ENCODE measurements around the gene ANKS1B. TPM values are rescaled to one million over a fixed set of nuclear protein-coding genes. Genes with fewer than 3 reads are reported as not detected.

Gene ANKS1B
- total RNA-seq, 1 donor from 2014 or later: 3.6 TPM

DNA sequence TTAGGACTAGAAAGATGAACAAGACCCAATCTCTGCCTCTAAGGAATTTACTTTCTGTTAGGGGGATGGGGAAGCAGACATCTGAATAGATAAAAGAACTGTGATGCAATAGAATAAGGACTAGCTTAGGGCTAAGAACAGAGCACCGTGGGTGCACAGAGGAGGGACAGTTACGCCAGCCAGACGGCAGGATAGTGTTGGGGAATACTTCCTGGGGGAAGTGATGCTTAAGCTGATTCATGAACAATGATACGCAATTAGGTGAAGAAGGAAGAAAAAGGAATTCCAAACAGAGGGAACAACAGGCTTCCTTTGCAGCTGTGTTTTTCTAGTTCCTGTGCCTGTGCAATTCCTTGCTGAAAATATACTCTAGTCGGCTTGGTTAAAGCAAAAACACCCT lies 838.6 kb downstream of the ANKS1B start:
- no peak for ATAC-seq
- no peak for DNase-seq (ENCODE audit: low spot score)

DNA sequence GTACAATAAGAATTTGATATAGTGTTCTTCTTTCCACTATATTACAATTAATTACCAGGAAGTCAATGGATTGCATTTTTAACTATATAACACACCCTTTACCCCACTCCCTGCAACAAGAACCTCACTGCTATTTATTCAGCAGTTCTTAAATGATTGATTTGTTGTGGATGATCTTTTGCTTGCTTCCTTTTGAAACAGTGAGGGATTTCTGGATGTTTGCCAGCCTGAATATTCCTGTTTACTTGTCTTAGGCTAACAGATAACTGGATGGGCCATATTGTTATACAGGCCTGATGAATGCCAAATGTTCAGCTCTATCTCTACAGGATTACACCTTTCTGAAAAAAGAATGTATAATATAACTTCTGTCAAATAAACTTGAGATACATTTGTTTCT lies 842.1 kb downstream of the ANKS1B start:
- DNase-seq (ENCODE audit: low spot score): no peak
- ATAC-seq: no peak

DNA sequence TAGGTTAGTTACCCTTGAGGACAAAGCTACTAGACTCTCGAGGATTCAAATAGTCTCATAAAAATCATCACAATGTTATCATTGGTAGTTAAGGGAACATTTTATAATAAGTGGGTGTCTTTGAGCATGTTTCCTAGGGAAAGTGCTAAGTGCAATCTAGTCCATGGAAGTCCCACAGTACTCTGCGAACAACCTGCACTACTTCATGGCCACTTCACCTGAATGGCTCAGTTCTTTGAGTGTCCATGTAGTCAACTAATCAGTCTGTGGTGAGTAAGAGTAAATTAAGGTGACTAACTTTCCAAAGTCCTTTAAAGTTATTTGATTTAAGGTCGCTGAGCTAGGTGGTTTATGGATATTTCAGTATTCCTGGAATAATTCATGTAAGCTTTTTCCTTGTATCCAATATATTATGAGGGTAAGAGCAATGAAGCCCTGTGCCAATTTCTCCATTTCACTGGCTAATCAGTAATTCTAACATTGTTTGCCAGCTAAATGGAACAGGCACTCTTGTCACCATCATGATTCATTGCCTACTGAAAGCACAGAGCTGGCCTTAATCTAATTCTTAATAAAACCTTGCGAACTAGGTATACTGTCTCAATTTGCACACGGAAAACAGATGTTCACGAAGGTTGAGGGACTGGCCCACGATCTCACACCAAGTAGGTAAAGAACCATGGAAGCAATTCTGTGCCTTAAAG lies 844.6 kb downstream of the ANKS1B start:
- DNase-seq (ENCODE audit: low spot score) (no peak), ATAC-seq (no peak)

DNA sequence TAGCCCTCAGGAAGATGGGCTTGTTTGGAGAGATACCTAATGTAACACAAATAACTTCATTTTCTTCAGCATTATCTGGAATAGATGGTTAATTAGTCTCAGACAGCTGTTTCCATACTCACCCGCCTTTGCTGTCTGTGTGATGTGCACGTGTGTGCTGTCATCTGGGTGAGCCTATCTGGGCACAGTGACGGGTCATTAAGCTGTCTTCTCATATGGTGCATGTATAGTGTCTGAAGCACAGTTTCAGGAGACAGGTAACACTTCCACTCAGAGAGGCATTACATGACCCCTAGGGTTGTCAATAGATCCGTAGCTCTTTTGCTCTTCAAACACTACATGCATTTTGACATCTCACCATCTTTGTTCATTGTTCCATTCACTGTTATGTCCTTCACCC lies 846.3 kb downstream of the ANKS1B start:
- DNase-seq (ENCODE audit: low spot score) (no peak), ATAC-seq (no peak)

DNA sequence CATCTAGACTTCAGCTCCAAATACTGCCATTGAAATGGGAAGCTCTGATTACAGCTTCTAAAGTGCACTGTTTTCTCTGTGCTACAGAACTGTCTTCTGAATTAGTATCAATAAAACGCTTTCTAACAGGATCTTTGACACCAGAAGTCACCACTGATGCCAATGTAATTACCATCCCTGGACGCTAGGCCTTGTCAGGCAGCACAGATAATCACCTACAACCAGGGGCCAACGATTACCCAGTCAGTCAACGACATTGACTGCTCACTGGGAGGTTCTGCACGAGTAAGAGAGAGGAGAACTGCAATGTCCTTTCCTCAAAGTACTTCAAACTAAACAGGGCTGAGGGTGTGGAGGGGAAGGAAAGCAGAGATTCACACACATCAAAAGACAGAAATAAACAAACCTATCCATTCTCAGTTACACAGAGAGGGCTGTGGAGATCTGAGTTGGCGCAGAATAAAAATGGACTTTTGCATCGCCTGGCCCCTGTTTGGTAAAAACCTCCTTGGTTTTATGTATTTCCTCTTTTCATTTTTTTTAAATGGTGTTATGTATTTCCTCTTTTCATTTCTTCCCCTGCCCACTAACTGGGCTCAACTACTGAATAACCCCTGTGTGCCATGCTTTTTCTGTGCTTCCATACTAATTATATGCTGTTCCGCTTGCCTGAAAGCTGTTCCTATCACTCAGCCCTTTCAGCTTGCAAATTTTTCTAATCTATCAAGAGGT lies 847.4 kb downstream of the ANKS1B start:
- ATAC-seq (no peak), DNase-seq (ENCODE audit: low spot score) (no peak)

DNA sequence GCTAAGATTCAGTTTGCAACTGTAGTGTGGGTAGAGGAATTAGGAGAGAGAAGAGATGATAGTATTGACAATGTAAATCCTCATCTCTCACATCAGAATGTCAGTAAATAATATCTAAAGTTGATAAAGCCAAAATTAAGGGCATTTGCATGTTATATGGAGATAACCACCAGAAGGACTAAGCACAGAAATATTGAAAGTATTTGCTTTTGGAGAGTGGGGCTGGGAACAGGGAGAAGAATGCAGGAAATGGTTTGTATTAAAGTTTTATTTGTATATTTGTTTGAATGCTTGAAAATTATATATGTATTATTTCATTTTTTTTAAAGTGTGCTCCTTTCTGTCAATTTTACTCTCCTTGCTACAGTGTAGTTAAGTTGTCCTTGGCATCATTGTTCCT lies 848.2 kb downstream of the ANKS1B start:
- no peak for DNase-seq (ENCODE audit: low spot score)
- no peak for ATAC-seq

DNA sequence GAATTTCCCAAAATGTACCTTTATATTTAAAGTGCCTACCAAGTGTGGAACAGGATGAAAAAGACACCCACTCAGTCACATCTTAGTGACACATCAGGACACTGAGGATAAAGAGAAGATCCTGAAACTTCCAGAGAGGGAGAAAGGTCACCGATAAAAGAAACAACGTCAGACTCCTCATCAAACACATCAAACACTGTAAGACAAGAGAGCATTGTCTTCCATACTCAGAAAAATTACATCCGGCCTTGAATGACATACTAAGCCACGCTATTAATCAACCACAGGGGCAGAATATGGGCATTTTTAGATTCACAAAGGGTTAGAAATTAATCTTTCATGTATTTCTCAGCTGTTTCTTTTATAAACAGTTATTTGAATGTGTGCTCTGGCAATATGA lies 849.4 kb downstream of the ANKS1B start:
- DNase-seq (ENCODE audit: low spot score): no peak
- no peak for ATAC-seq

DNA sequence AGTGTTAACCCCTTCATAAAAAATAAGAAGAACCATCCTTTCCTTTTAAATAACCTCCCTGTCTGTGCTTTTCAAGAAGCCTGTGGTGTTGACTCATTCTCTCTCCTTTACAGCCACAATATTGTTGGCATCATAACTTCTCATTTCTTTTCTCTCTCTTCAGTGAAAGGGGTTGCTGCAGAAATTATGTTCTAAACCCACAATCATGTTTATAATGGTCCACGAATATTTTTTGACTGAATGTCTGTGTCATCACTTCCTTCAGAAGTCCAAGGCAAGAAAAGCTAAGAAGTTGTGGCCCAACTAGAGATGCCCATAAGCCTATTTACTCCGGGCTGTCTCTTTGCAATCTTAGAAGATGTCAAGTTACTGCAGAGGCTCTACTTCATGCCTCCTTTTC lies 851.3 kb downstream of the ANKS1B start:
- DNase-seq (ENCODE audit: low spot score) (no peak), ATAC-seq (no peak)

DNA sequence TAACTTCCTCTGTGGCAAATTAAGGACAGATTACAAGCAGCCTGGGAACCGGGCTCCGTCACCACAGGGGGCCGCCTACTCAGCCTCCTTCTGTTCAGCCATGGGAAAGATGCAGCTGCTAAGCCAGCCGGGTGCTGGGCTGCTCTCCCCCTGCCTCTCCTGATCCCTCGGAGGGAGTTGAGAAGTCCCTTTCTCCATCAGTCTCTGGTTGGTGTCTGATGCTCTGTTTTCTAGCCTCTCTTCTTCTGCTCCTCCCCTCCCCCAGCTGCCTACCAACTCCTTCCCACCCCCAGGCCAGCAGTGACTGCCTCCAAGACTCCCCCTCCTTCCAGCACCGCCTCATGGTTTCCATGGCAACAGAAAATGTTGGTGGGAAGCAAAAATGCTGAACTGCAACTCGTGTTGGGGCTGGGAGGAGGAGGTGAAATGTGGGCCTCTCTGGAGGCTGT lies 853.0 kb downstream of the ANKS1B start:
- no peak for DNase-seq (ENCODE audit: low spot score)
- peak; percentile 34 for ATAC-seq

DNA sequence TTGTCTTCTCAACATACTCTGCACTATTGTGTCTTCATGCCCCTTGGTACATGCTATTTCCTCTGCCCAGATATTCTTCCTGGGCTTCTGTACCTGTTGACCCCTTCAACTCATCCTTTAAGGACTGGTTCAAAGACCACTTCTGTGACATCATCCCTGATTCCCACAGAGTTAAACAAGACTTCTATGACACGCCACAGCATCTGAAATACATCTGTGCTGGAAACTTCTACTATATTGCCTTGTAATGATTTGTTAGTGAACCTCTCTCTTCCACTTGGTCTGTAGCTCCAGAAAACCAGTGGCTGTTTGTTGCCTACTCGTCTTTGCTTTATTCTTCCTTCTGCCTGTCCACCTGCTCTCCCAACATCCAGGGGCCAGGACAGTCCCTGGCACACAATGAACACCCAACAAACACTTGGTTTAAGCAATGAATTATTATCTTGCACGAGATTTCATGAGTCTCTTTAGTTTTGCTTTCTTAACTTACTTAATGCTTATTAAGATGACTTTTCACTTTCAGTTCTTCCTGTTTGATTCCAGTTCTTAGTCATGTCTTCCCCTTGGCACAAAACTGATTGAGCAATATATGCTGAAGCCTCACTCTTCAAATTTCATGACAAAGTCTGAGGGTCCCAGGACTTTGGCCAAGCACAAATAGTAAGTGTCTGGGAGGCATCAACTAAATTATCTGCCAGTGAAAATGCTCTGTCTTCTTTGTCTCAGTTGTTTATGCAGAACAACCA lies 853.8 kb downstream of the ANKS1B start:
- no peak for DNase-seq (ENCODE audit: low spot score)
- no peak for ATAC-seq

DNA sequence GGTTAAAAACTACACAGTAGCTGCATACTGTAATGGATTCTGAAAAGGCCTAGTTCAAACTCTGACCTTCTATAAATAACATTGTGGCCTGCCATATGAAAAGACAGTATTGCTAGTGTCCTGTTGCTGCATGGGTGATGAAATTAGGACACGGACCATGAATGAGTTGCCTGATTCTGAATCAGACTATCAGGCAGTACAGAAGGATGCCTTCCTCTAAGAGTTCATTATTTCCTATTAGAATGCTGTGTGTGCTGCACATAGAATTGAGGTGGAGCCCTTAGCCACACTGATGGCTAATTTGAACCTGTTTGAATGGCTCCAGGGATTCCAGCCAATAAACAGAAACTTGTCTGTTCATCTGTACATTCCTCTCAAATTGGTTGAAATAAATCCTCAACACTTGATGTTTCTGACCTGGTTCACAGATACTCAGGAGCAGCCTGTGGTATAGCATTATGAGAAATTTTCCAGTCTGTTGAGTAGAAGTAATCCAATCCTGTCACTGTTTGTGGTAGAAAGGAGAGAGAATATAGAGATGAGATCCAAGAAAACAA lies 856.4 kb downstream of the ANKS1B start:
- DNase-seq (ENCODE audit: low spot score) (no peak), ATAC-seq (no peak)

DNA sequence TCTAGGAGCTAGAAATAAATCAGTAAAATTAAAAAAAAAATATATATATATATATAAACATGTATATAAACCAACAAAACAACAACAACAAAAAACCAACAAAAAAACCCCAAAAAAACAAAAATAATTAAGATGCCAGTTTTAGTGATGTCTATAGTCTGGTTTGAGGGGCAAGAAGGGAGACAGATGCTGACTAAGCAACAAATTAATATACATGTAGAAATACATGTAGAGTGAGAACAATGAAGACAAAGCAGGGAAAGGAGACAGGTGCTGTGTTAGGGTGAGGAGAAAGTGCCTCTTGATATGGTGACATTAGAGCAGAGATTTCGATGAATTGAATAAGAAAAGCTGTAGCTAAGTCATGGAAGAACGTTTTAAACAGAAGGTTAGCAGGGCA lies 861.8 kb downstream of the ANKS1B start:
- ATAC-seq (no peak), DNase-seq (ENCODE audit: low spot score) (no peak)

DNA sequence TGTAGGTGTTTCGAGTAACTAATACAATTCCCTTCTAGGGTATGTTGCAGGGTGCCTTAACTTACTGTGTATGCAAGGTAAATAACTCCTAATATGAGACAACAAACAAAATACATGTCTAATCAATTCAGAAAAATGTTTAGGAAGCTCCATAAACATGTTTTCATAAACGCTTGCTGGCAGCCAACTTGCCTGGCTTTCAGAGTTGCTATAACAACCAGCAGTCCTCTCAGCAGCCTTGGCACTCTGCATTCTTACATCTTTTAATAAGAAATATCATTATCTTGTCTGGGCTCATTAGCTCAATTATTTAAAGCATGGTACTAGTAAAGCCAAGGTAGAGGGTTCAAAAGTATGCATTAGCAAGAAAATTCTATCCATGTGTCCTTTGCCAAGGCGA lies 862.2 kb downstream of the ANKS1B start:
- ATAC-seq: no peak
- no peak for DNase-seq (ENCODE audit: low spot score)

DNA sequence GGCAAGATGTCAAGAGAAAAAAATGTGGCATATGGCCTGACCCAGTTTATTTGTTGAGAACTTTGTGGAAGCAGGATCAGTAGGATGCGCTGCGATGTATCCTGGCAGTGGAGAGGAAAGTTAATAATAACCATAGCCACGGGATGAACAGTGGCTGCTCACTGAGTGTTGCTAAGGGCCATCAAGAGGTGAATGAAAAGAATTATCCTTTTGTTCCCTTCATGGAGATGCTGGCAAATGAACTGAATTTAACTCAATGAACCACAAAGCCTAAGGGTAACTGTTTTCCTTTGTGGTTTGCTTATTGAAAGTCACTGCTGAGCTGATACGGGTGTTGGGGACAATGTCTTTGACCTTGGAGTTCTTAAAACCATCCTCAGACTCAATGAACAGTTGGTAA lies 863.2 kb downstream of the ANKS1B start:
- DNase-seq (ENCODE audit: low spot score) (no peak), ATAC-seq (no peak)

DNA sequence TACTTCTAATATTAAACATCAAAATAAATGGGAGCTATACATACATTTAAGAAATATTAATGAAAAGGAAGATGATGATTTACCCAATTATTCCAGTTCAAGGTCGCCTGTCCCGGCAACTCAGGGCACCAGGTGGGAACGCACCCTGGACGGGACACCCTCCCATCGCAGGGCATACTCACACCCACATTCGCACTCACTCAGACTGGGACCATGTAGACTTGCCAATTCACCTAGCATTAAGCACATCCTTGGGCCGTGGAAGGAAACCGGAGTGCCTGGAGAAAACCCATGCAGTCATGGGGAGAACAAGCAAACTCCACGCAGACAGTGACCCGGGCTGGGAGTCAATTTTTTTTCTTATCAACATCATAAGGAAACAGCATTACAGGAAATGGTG lies 864.8 kb downstream of the ANKS1B start:
- ATAC-seq (no peak), DNase-seq (ENCODE audit: low spot score) (no peak)

DNA sequence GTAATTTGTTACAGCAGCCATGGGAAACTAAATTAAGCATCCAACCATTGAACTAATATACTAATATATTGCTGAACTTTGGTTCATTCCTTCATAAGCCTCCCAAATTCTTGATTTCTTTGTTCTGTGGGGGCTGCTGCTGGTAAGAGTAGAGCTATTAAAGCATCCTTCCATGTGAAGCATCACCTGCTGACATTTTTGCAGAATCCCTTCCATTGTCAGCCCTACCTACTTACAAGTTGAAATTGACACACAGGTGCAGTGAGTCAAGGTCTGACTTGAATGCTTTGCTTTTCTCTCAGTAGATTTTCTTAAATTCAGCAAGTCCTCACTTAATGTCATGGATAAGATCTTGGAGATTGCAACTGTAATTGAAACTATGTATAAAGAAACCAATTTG lies 865.3 kb downstream of the ANKS1B start:
- no peak for ATAC-seq

DNA sequence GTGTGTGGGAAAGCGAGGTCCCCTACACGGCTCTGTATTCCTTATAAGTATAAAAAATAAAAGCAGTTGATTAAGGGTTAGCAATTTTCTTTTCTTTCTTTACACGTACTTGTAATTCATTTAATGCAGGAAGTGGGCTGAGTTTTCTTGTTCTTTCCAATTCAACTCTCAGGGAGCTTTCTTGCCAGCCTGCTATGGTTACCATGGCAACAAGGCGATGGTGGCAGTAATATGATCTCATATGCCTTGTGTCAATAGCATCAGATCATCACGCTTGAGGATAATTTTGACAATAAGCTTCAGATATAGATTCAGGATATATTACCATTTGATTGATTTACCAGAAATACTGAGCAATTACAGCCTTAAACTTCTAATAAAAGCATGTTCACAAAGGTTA lies 873.1 kb downstream of the ANKS1B start:
- ATAC-seq (no peak), DNase-seq (ENCODE audit: low spot score) (no peak)

More for the DNA sequence above, 865.3 kb downstream of the ANKS1B start:
- DNase-seq (ENCODE audit: low spot score): no peak

DNA sequence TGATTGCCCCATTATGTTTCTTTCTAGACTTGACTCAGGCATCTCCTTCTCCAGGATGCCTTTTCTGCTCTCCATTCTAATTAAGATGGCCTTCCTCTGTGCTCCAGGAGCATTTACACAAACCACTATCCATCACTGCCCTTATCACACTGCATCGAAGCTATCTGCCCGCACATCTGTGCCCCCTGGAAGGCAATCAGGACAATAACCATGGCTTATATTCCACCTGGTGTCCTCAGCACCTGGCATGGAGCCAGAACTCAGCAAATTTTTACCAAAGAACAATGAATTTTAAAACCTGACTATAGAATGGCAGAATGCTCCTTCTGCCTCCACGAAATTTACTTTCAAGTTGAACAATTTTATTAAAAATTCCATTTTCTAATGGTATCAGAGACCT lies 873.9 kb downstream of the ANKS1B start:
- ATAC-seq: no peak
- DNase-seq (ENCODE audit: low spot score): no peak

DNA sequence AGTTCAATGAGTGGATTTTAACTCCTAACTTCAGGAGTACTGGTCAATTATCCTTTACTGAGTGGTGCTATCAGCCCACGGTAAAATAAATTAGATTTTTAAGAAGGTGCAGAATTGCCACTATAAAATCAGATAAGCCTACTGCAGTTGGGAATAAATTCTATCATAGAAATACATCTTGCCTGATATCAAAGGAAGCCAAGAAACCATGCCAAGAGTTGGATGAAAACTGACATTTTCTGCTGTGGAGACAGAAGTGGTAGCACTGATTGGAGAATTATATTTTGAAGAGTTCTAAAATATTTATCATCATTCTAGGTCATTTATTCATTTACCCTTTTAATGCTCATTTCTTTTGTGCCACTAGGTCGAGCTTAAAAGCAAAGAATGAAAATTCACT lies 874.5 kb downstream of the ANKS1B start:
- ATAC-seq: no peak
- DNase-seq (ENCODE audit: low spot score): no peak

DNA sequence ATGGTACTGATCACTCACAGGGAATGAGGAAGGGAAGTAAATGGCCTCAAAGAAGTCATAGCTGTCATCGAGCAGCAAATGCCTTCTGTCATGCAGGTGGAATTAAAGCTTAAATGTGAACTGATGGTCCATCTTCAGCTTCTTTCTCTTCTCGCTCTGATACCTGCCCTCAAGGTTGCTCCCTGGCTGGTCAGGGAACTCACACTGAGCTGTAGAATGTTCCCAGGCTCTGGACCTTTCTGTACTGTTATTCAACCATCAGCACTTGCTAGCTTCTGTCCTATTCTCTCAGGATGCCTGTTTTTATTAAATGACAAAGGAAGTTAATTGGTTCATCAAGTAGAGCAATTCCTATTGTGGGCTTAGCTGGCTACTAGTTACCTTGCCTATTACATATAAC lies 875.8 kb downstream of the ANKS1B start:
- ATAC-seq: no peak
- DNase-seq (ENCODE audit: low spot score): no peak

DNA sequence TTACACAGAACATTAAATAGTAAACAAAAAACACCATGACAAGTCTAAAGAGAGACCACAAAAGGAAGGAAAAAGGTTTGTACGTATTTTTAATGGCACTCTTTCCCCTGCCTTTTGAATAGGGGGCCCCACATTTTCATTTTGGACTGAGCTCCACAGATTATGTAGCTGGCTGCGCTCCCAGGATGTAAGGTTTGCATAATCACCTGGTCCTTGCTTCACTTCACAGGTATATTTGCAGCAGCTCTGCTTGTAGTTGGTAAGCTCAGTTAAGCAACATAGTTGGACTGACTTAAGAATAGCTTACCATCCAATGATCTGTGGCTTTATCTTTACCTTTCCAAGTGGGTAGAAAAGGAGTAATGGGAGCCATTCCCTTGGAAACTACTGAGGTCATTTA lies 885.0 kb downstream of the ANKS1B start:
- no peak for DNase-seq (ENCODE audit: low spot score)
- no peak for ATAC-seq

DNA sequence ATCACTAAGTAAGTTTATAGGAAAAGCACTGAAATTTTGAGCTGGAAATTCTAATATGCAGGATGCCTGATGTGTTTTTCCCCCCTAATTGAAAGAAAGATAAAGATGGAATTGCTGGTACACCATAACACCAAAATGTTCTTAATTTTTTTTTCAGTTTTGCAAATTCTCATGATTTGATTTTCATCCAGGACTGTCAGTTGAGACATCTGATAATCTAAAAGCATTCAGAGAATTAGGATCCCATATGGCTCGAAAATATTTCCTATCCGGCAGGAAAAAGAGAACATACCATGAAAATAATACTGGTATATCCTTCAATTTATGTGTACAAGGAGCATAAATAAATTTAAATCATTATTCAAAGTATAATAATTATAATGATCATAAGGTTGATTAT lies 887.6 kb downstream of the ANKS1B start:
- DNase-seq (ENCODE audit: low spot score) (no peak), ATAC-seq (no peak)

All from left lobe of liver (tissue), 2 donors.